SH-SY5Y (cell line): ENCODE results near the gene LAMTOR4.

Experiments used
- GATA2 ChIP-seq: IDR thresholded peaks from 2 replicates; pipeline ENCODE4 v1.6.1; 2011; ENCODE audit warnings: mild to moderate bottlenecking, low read depth, low read length
- GATA3 ChIP-seq: IDR thresholded peaks from 2 replicates; pipeline ENCODE4 v1.6.1; 2011; ENCODE audit warnings: low read depth, mild to moderate bottlenecking, low read length, moderate library complexity

- TF ChIP-seq GATA2: no peak
- no peak for TF ChIP-seq GATA3
These were observed 4.4 kb downstream of the LAMTOR4 start for GRCh38 chr7:100152937-100153666.
